HCT116 (cell line): ENCODE results near the gene FAM98B. TPM values are rescaled to one million over a fixed set of nuclear protein-coding genes. Genes with fewer than 3 reads are reported as not detected.

Source experiments
- ATAC-seq: fragments of 200-7000 bp; cut with Tn5 transposase; 2 replicates; pipeline ENCODE4 v1.9.1; 2020; ENCODE audit warnings: mild to moderate bottlenecking, moderate library complexity
- BruUV-seq: library from RNA; stranded (reverse); fragments of 400-500 nt; replicated peaks from 2 replicates; lab custom pipeline; 2021; lab: Mats Ljungman, UMichigan
- CTCF ChIA-PET: fragments of 300-600 bp; sonication (Branson Sonifier 250); formaldehyde crosslinking; loops from one replicate; lab custom pipeline; 2021; ENCODE audit warnings: antibody characterized with exemption; lab: Charles Lee
- POLR2A ChIA-PET: fragments of 300-600, 350-600 bp; sonication (Branson Sonifier 250); formaldehyde crosslinking; loops from one replicate; lab custom pipeline; 2021; ENCODE audit warnings: antibody characterized with exemption; lab: Charles Lee
- RAD21 ChIA-PET, 2 experiments: fragments of 300-600 bp; sonication (Branson Sonifier 250); formaldehyde crosslinking; loops; one replicate each; lab custom pipeline; 2023; ENCODE audit warnings: low total read pairs in 2 of 2; ENCODE audit not compliant: uncharacterized antibody in 2 of 2, unreplicated experiment in 2 of 2, low non-redundant PET in 1 of 2; lab: Charles Lee
- DNase-seq: peaks from one replicate; pipeline ENCODE4 v3.0.0-alpha.2; 2010; ENCODE audit warnings: low read depth, low spot score
- H2AFZ ChIP-seq: fragments of 200-600 bp; shearing (Covaris generic), sonication (generic); 2 replicates; pipeline ENCODE4 v1.6.1; 2017; ENCODE audit warnings: low read depth, mixed run types, mixed read lengths, antibody characterized with exemption, low read length; ENCODE audit not compliant: poor library complexity, severe bottlenecking
- H3K27ac ChIP-seq: 2 replicates; pipeline ENCODE4 v1.5.1; 2012; ENCODE audit warnings: low read depth, low read length
- H3K27me3 ChIP-seq: fragments of 200-600 bp; sonication (generic); 2 replicates; pipeline ENCODE4 v1.6.1; 2016; ENCODE audit warnings: mixed run types, low read length, mixed read lengths; ENCODE audit not compliant: insufficient read depth
- H3K36me3 ChIP-seq, 2 experiments: fragments of 200-500 bp in 1 of 2; fragments of 200-600 bp in 1 of 2; sonication (Bioruptor generic) in 1 of 2; sonication (generic) in 1 of 2; 2 replicates each; pipeline versions ENCODE4 v1.5.1 to v1.6.1; 2014 to 2016; ENCODE audit warnings: low read length in 2 of 2, inconsistent platforms in 1 of 2, mixed read lengths in 1 of 2, mixed run types in 1 of 2; ENCODE audit not compliant: insufficient read depth in 2 of 2, control insufficient read depth in 1 of 2
- H3K4me1 ChIP-seq, 2 experiments: fragments of 200-600 bp in 1 of 2; sonication (generic) in 1 of 2; 2 replicates each; pipeline versions ENCODE4 v1.5.1 to v1.6.1; 2012 to 2017; ENCODE audit warnings: low read length in 2 of 2, inconsistent platforms in 1 of 2, mild to moderate bottlenecking in 1 of 2, mixed read lengths in 1 of 2, mixed run types in 1 of 2, moderate library complexity in 1 of 2; ENCODE audit not compliant: insufficient read depth in 2 of 2, control insufficient read depth in 1 of 2
- H3K4me2 ChIP-seq: fragments of 200-600 bp; sonication (generic); 2 replicates; pipeline ENCODE4 v1.6.1; 2017; ENCODE audit warnings: mixed run types, low read length, mixed read lengths
- H3K4me3 ChIP-seq, 2 experiments: fragments of 200-600 bp in 1 of 2; sonication (generic) in 1 of 2; replicated peaks in 1 of 2; 2 replicates each; pipeline ENCODE4 v1.5.1; 2011 to 2016; ENCODE audit warnings: low read length in 2 of 2, control low read depth in 1 of 2, low read depth in 1 of 2, mild to moderate bottlenecking in 1 of 2, mixed read lengths in 1 of 2, mixed run types in 1 of 2
- H3K79me2 ChIP-seq: fragments of 200-600 bp; sonication (generic); 2 replicates; pipeline ENCODE4 v1.6.1; 2017; ENCODE audit warnings: mild to moderate bottlenecking, mixed run types, low read length, moderate library complexity, mixed read lengths; ENCODE audit not compliant: insufficient read depth
- H3K9ac ChIP-seq: fragments of 200-600 bp; sonication (generic); 2 replicates; pipeline ENCODE4 v1.6.1; 2016; ENCODE audit warnings: low read length, mixed read lengths
- H3K9me2 ChIP-seq: fragments of 200-600 bp; sonication (generic), shearing (Covaris generic); 2 replicates; pipeline ENCODE4 v1.6.1; 2017; ENCODE audit warnings: mixed run types, mild to moderate bottlenecking, moderate library complexity; ENCODE audit not compliant: insufficient read depth
- H3K9me3 ChIP-seq, 2 experiments: fragments of 200-500 bp in 1 of 2; fragments of 200-600 bp in 1 of 2; sonication (Bioruptor generic) in 1 of 2; sonication (generic) in 1 of 2; 2 replicates each; pipeline ENCODE4 v1.6.1; 2014 to 2017; ENCODE audit warnings: low read length in 2 of 2, mixed read lengths in 2 of 2, inconsistent platforms in 1 of 2, low read depth in 1 of 2, mild to moderate bottlenecking in 1 of 2, mixed run types in 1 of 2, moderate library complexity in 1 of 2; ENCODE audit not compliant: control insufficient read depth in 1 of 2, insufficient read depth in 1 of 2
- H4K20me1 ChIP-seq: fragments of 200-600 bp; sonication (generic), shearing (Covaris generic); 2 replicates; pipeline ENCODE4 v1.6.1; 2017; ENCODE audit warnings: mixed run types, mild to moderate bottlenecking, moderate library complexity; ENCODE audit not compliant: insufficient read depth
- ATF3 ChIP-seq: IDR thresholded peaks from 2 replicates; pipeline ENCODE4 v1.6.1; 2012
- CBX3 ChIP-seq: IDR thresholded peaks from 2 replicates; pipeline ENCODE4 v1.6.1; 2012; ENCODE audit warnings: low read depth
- EGR1 ChIP-seq: IDR thresholded peaks from 2 replicates; pipeline ENCODE4 v1.6.1; 2012; ENCODE audit warnings: low read depth
- ELF1 ChIP-seq: IDR thresholded peaks from 2 replicates; pipeline ENCODE4 v1.6.1; 2012; ENCODE audit warnings: low read depth, borderline replicate concordance
- EZH2 ChIP-seq: fragments of 200-600 bp; sonication (generic); IDR thresholded peaks from 2 replicates; pipeline ENCODE4 v1.6.1; 2017; ENCODE audit warnings: antibody characterized with exemption, mixed run types
- JUND ChIP-seq: IDR thresholded peaks from 2 replicates; pipeline ENCODE4 v1.6.1; 2012
- POLR2AphosphoS5 ChIP-seq: IDR thresholded peaks from 2 replicates; pipeline ENCODE4 v1.6.1; 2011; ENCODE audit warnings: mild to moderate bottlenecking, low read depth, low read length, moderate library complexity
- RAD21 ChIP-seq: IDR thresholded peaks from 2 replicates; pipeline ENCODE4 v1.6.1; 2012; ENCODE audit warnings: low read depth, mild to moderate bottlenecking
- REST ChIP-seq: IDR thresholded peaks from 2 replicates; pipeline ENCODE4 v1.6.1; 2012; ENCODE audit warnings: low read depth
- SIN3A ChIP-seq: IDR thresholded peaks from 2 replicates; pipeline ENCODE4 v1.6.1; 2012; ENCODE audit warnings: low read depth
- SP1 ChIP-seq: IDR thresholded peaks from 2 replicates; pipeline ENCODE4 v1.6.1; 2012; ENCODE audit warnings: low read depth
- SRF ChIP-seq: IDR thresholded peaks from 2 replicates; pipeline ENCODE4 v1.6.1; 2012; ENCODE audit warnings: low read depth
- TCF7L2 ChIP-seq: IDR thresholded peaks from 2 replicates; pipeline ENCODE4 v1.7.0; 2011; ENCODE audit warnings: borderline replicate concordance, inconsistent platforms; ENCODE audit not compliant: insufficient read depth, insufficient read length; ENCODE audit errors: extremely low read depth
- YY1 ChIP-seq: IDR thresholded peaks from 2 replicates; pipeline ENCODE4 v1.6.1; 2011; ENCODE audit warnings: low read length, low read depth, moderate library complexity, mild to moderate bottlenecking; ENCODE audit not compliant: insufficient replicate concordance; ENCODE audit errors: extremely low read depth
- ZNF274 ChIP-seq: fragments of 200-500 bp; sonication (Bioruptor generic); IDR thresholded peaks from 2 replicates; pipeline ENCODE4 v1.6.1; 2014; ENCODE audit warnings: mild to moderate bottlenecking, low read depth, low read length, inconsistent platforms
- intact Hi-C: fragments of 100-400 bp; cut with micrococcal nuclease; formaldehyde crosslinking; loops from 2 replicates; pipeline ENCODE4 v1.10.0; 2022
- total RNA-seq: library from RNA; stranded (reverse); gene quantifications from one replicate; pipeline ENCODE4 v1.2.1, GENCODE V29; 2021; ENCODE audit not compliant: unreplicated experiment
- TF ChIP-seq, protein P1 (sequence below): IDR thresholded peaks from 2 replicates; pipeline ENCODE4 v1.6.1; 2011; ENCODE audit warnings: mild to moderate bottlenecking, low read length, moderate library complexity; ENCODE audit not compliant: insufficient replicate concordance; ENCODE audit errors: extremely low read depth
- TF ChIP-seq, protein P2 (sequence below), 3 experiments: fragments of 200-600 bp in 1 of 3; sonication (generic) in 1 of 3; IDR thresholded peaks in 2 of 3; conservative IDR thresholded peaks in 1 of 3; 2 replicates each; pipeline ENCODE4 v1.5.1; 2012 to 2017; ENCODE audit warnings: low read depth in 2 of 3, low read length in 2 of 3, antibody characterized with exemption in 1 of 3, borderline replicate concordance in 1 of 3, control low read depth in 1 of 3, mild to moderate bottlenecking in 1 of 3, mixed read lengths in 1 of 3, mixed run types in 1 of 3, moderate library complexity in 1 of 3; ENCODE audit not compliant: insufficient read depth in 1 of 3
- TF ChIP-seq, protein P3 (sequence below): IDR thresholded peaks from 2 replicates; pipeline ENCODE4 v1.6.1; 2012

The FAM98B gene
- total RNA-seq, 1 experiment from 2014 or later, result 44.3 TPM

DNA sequence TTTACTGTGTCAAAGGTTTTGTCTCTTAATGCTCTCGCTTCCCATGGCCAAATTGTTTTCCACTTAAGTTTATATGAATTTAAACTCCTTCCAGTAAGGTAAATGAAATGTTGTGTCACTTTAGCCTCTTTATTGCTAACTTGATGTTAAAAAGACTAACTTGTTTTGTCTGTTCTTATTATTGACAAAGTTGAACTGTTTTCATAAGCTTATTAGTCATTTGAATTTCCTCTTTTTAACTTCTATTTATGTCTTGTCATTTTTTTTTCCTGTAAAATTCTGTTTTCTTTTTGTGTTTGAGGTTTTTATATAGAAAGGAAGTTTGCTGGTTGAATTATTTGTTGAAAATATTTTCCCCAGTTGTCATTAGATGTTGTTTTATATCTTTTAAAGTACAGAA, 25.8 kb downstream of the FAM98B start:
- BruUV-seq, result no TSS peak
- RAD21 ChIA-PET, result no interaction called here
- POLR2A ChIA-PET, result no interaction called here
- H3K4me3 ChIP-seq, result no peak overlapping the region
- no peaks in the 10 kb centered on the region for H4K20me1 ChIP-seq
- H3K27me3 ChIP-seq, result no peaks in the 10 kb centered on the region
- no peak for ATAC-seq
- H3K9me2 ChIP-seq, result no peaks in the 10 kb centered on the region
- no peak overlapping the region for H3K27ac ChIP-seq
- TF ChIP-seq SIN3A, result no peak
- no peak for TF ChIP-seq EGR1
- TF ChIP-seq, protein P1, sequence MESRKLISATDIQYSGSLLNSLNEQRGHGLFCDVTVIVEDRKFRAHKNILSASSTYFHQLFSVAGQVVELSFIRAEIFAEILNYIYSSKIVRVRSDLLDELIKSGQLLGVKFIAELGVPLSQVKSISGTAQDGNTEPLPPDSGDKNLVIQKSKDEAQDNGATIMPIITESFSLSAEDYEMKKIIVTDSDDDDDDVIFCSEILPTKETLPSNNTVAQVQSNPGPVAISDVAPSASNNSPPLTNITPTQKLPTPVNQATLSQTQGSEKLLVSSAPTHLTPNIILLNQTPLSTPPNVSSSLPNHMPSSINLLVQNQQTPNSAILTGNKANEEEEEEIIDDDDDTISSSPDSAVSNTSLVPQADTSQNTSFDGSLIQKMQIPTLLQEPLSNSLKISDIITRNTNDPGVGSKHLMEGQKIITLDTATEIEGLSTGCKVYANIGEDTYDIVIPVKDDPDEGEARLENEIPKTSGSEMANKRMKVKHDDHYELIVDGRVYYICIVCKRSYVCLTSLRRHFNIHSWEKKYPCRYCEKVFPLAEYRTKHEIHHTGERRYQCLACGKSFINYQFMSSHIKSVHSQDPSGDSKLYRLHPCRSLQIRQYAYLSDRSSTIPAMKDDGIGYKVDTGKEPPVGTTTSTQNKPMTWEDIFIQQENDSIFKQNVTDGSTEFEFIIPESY, result no peak
- no peak for TF ChIP-seq SP1
- no peak for TF ChIP-seq ZNF274
- TF ChIP-seq CBX3, result no peak
- TF ChIP-seq JUND, result no peak
- TF ChIP-seq, protein P2, sequence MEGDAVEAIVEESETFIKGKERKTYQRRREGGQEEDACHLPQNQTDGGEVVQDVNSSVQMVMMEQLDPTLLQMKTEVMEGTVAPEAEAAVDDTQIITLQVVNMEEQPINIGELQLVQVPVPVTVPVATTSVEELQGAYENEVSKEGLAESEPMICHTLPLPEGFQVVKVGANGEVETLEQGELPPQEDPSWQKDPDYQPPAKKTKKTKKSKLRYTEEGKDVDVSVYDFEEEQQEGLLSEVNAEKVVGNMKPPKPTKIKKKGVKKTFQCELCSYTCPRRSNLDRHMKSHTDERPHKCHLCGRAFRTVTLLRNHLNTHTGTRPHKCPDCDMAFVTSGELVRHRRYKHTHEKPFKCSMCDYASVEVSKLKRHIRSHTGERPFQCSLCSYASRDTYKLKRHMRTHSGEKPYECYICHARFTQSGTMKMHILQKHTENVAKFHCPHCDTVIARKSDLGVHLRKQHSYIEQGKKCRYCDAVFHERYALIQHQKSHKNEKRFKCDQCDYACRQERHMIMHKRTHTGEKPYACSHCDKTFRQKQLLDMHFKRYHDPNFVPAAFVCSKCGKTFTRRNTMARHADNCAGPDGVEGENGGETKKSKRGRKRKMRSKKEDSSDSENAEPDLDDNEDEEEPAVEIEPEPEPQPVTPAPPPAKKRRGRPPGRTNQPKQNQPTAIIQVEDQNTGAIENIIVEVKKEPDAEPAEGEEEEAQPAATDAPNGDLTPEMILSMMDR (IDR thresholded peaks at IDR 0.05 in 2 of 3, conservative IDR thresholded peaks at IDR 0.05 in 1 of 3; ENCODE audit: borderline replicate concordance in 1 of 3, insufficient read depth in 1 of 3, low read depth in 2 of 3, low read length in 2 of 3), result no peak
- no peak for TF ChIP-seq TCF7L2
- TF ChIP-seq REST, result no peak
- TF ChIP-seq, protein P3, sequence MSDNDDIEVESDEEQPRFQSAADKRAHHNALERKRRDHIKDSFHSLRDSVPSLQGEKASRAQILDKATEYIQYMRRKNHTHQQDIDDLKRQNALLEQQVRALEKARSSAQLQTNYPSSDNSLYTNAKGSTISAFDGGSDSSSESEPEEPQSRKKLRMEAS, result no peak
- TF ChIP-seq POLR2AphosphoS5, result no peak
- TF ChIP-seq YY1, result no peak
- no peak for TF ChIP-seq ATF3
- no peak for TF ChIP-seq ELF1
- no peak for TF ChIP-seq EZH2
- no peak for TF ChIP-seq SRF
- TF ChIP-seq RAD21, result no peak
- H3K9ac ChIP-seq, result no peak overlapping the region
- H3K4me2 ChIP-seq, result no peak overlapping the region
- no peaks in the 10 kb centered on the region for H3K9me3 ChIP-seq
- DNase-seq, result no peak
- no peak overlapping the region for H2AFZ ChIP-seq
- CTCF ChIA-PET, result interaction anchor here (2.0 kb wide), 1 partner anchor 39 kb away, joined by 6 read pairs; no protein-coding TSS in a partner anchor
- peaks cover 15 to 30% of the 10 kb centered on the region in 2 experiments for H3K36me3 ChIP-seq
- no peaks in the 10 kb centered on the region for H3K4me1 ChIP-seq
- intact Hi-C loops, result no loop called here
- H3K79me2 ChIP-seq, result no peaks in the 10 kb centered on the region; the same call in 1 of the 2 replicates
